Skin epidermis (tissue), 12 donors: Measurements from ENCODE around the gene CLCN5.

Experiments
- H3K27ac ChIP-seq, 21 experiments: fragments of 200-600 bp; sonication (generic) in 11 of 21; one replicate each; pipeline ENCODE4 v1.5.0; 2020; ENCODE audit warnings: mild to moderate bottlenecking in 3 of 21, inconsistent platforms in 2 of 21, moderate library complexity in 2 of 21
- H3K4me3 ChIP-seq, 7 experiments: fragments of 200-600 bp; sonication (generic) in 2 of 7; one replicate each; pipeline ENCODE4 v1.5.0; 2020; ENCODE audit warnings: inconsistent platforms in 2 of 7, mild to moderate bottlenecking in 2 of 7, moderate library complexity in 1 of 7

Gene CLCN5

GRCh38 chrX:49925176-49925575 lies 2.8 kb downstream of the CLCN5 start:
- H3K27ac ChIP-seq = no peak overlapping the region
- no peak overlapping the region for H3K4me3 ChIP-seq

- Histone ChIP-seq H3K27ac (no peak overlapping the region), H3K4me3 (no peak overlapping the region)
Observed at GRCh38 chrX:49930039-49930438, 7.6 kb downstream of the CLCN5 start.

GRCh38 chrX:49932791-49933190 lies 10.4 kb downstream of the CLCN5 start:
- H3K4me3 ChIP-seq = no peak overlapping the region
- H3K27ac ChIP-seq = no peak overlapping the region

- Histone ChIP-seq H3K27ac (no peak overlapping the region), H3K4me3 (no peak overlapping the region)
Observed at GRCh38 chrX:49934148-49934547, 11.8 kb downstream of the CLCN5 start.

- Histone ChIP-seq H3K27ac (no peak overlapping the region), H3K4me3 (no peak overlapping the region)
Observed at GRCh38 chrX:49934729-49935128, 12.3 kb downstream of the CLCN5 start.

- no peak overlapping the region for H3K4me3 ChIP-seq
- H3K27ac ChIP-seq = no peak overlapping the region
Observed at GRCh38 chrX:49947781-49948180, 25.4 kb downstream of the CLCN5 start.

DNA sequence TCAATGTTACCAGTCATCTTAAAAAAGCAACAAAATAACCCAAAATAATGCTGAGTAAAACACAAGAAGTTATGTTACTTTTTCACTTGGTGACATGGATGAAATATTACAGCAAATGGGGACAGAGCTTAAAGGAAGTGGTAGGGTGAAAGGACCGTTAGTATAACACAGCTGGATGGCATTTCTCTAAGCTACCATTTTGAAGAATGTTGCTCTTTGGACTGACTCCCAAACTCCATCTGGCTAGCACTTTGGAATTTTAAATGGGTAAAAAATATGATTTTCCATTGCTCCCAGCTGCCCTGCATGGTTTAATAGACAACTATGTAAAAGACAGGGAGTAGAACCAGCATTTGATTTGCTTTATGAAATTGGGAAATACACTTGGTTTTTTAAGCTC lies 27.6 kb downstream of the CLCN5 start:
- Histone ChIP-seq H3K27ac (no peak overlapping the region), H3K4me3 (no peak overlapping the region)

- H3K27ac ChIP-seq = no peak overlapping the region
Observed at GRCh38 chrX:49951524-49952193, 29.3 kb downstream of the CLCN5 start.

GRCh38 chrX:49956313-49956712 lies 33.9 kb downstream of the CLCN5 start:
- Histone ChIP-seq H3K4me3 (no peak overlapping the region), H3K27ac (no peak overlapping the region)

More at GRCh38 chrX:49951524-49952193, 29.3 kb downstream of the CLCN5 start:
- no peak overlapping the region for H3K4me3 ChIP-seq

- H3K27ac ChIP-seq = no peak overlapping the region
- no peak overlapping the region for H3K4me3 ChIP-seq
Observed at GRCh38 chrX:49958727-49959485, 36.5 kb downstream of the CLCN5 start.

- H3K4me3 ChIP-seq = no peak overlapping the region
- H3K27ac ChIP-seq = no peak overlapping the region
Observed at GRCh38 chrX:49959602-49960001, 37.2 kb downstream of the CLCN5 start.

DNA sequence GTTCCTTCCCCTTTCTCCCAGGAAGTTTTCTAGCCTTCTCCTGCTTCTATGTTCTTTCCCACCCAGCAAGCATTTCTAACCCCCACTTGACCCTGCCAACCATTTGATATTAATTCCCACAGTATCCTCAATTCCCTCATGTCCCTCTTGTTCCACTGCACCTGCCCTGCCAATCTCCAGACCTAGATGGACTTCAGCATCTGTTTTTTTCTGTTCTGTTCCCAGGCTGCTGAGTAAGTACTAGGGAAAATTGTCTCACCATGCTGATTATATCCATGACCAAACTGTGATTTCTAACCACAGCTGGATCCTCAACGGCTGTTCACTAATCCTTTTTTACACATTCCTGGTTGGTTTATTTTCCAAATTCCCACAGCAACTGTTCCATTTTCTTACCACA lies 37.7 kb downstream of the CLCN5 start:
- Histone ChIP-seq H3K4me3 (no peak overlapping the region), H3K27ac (no peak overlapping the region)

- no peak overlapping the region for H3K4me3 ChIP-seq
- H3K27ac ChIP-seq = no peak overlapping the region
Observed at GRCh38 chrX:49970674-49971073, 48.3 kb downstream of the CLCN5 start.

DNA sequence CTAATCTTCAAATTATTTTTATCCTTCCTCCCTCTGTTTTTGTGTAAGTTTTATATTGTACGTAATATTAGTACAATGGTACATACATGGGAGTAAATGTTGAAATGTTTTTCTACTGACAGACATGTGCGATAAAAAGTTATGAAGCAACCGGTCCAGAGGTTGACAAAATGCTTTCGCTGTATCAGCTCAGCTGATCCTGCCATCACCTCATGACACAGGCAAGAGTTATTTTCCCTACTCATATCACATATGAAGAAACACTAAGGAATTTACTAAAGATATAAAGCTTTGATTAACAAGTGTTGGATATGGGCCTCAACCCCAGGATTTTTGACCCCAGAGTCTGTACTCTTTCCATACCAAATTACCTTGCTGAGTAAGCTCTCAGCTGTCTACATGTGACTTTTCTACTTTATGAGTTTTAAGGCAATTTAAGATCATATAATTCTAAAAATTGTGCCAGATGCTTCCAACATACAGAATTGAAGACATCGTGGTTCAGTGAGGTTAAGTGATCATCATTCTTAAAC lies 50.0 kb downstream of the CLCN5 start:
- Histone ChIP-seq H3K4me3 (no peak overlapping the region), H3K27ac (no peak overlapping the region)

DNA sequence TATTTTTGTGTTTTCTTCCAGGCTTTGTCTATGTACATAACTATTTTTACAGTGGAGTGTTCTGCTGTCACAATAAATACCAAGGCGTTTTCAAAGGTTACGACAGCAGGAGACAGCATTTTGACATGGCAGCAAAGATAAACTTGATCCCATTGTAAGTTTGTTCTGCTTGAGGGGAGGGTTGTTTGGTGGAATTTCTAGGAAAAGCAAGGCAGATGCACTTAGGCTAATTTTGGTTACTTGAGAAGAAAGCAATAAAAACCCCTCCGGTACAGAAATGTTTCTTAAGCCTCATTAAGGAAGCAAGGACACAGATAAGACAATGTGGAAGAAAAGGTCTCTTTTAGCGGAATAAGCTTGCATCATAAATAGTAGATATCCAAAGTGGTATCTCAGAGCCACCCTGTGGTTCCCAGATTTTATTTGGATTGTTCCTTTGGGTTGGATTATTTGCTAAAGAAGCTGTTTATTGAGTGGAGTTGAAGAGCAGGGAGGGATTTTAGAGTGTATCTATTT lies 54.3 kb downstream of the CLCN5 start:
- no peak overlapping the region for H3K27ac ChIP-seq

GRCh38 chrX:49977319-49978090 lies 55.1 kb downstream of the CLCN5 start:
- H3K4me3 ChIP-seq = no peak overlapping the region
- H3K27ac ChIP-seq = no peak overlapping the region

More for the DNA sequence above, 54.3 kb downstream of the CLCN5 start:
- H3K4me3 ChIP-seq = no peak overlapping the region

DNA sequence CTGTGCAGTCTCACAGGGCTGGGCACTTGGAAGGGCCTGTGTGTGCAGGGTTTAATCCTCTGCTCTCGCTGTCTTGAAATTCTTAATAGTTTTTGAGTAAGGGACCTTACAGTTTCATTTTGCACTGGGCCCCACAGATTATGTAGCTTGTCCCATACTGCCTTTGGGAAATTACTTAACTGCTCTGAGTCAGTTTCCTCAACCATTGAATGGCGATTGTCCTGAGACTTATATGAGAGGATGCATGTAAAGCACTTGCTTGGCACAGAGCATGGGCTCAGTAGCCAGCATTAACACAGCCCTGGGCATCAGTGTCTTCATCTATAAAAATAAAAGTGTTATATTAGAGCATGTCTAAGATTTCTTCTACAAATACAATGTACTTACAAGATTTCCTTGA lies 55.8 kb downstream of the CLCN5 start:
- Histone ChIP-seq H3K4me3 (no peak overlapping the region), H3K27ac (no peak overlapping the region)

DNA sequence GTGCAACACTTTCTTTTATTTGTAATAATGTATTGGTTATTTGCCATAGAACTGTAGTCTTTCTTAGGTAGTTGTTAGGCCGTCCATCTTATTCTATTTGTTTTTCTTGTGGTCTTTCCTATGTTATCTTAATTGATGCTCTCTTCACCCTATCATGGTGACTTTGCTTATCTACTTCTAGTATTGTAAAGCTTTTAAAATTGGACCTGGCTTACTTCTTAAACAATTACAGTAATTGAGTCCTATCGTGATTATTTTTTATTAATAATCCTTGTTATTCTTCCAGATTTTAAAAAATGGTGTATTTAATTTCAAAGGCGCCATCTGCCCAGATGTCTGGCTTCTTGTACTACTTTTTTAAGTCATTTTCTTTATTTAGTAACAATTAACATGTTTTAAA lies 63.7 kb downstream of the CLCN5 start:
- Histone ChIP-seq H3K4me3 (no peak overlapping the region), H3K27ac (no peak overlapping the region)

DNA sequence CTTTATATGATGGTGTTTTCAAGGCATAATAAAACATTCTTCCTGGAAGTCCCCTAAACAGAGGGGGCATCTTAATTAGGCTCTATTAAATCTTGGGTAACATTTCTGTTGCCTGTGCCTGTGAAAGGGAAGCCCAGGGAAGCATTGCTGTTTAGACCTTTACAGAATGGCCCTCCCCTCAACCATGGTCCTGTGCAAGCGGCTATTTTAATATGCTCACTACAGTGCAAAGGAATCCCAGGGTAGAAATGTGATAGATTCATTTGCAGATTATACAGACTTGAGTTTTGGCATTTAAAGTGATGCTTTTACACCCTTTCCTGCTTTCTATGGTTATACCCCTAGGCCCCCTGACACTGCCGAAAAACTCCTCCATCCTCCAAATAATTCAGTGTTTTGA lies 65.3 kb downstream of the CLCN5 start:
- no peak overlapping the region for H3K4me3 ChIP-seq
- no peak overlapping the region for H3K27ac ChIP-seq

DNA sequence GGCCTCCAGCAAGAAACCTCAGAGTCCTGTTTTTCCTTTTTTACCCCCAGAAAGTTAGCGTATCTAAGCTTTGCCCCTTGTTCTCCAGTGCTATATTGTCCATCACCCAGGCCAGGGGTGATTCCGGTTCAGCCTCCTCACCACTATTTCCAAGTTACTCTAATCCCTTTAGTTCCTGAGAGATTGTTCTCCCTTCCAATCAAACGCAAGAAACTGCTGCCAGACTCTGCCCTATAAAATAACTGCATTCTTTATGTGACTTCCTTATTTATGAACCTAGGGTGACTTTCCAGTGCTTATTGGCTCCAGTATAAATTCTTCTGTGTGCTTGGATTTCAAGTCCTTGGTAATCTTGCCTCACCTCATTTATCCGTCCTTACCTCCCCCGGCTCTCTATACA lies 65.7 kb downstream of the CLCN5 start:
- Histone ChIP-seq H3K4me3 (no peak overlapping the region), H3K27ac (no peak overlapping the region)
